Epithelial cell of esophagus (primary cell): ENCODE results near the gene ERMN.
"Not testable (repeated sequence)": the region's sequence is repeated elsewhere in the genome, so short reads cannot be mapped to it uniquely, and the experiment has no call there.

Experiments
- DNase-seq: peaks from one replicate; pipeline ENCODE4 v3.0.0; 2010; ENCODE audit warnings: low read depth
- H3K4me3 ChIP-seq: 2 replicates; pipeline ENCODE4 v1.5.1; 2011; ENCODE audit warnings: mild to moderate bottlenecking, low read length, control low read depth
- CTCF ChIP-seq: IDR thresholded peaks from 2 replicates; pipeline ENCODE4 v1.5.1; 2011; ENCODE audit warnings: low read depth, mild to moderate bottlenecking, low read length, control low read depth, inconsistent platforms; ENCODE audit not compliant: insufficient read depth; ENCODE audit errors: missing control alignments

The ERMN gene

GRCh38 chr2:157325786-157326185 is at the start of gene ERMN:
ERMN (minus strand) TSS chr2:157325824; CDS start chr2:157325642, 182 bp downstream.
- H3K4me3 ChIP-seq, result no peak within 1 kb of the TSS
- no peak for TF ChIP-seq CTCF
- DNase-seq, result peak; percentile 33

GRCh38 chr2:157375384-157375783 is 49.8 kb upstream of the ERMN start:
- TF ChIP-seq CTCF, result no peak
- no peak for DNase-seq
- H3K4me3 ChIP-seq, result no peak overlapping the region

- not testable (repeated sequence) for H3K4me3 ChIP-seq, DNase-seq
These were observed 42.9 kb upstream of the ERMN start for GRCh38 chr2:157368508-157368907.

- DNase-seq, result no peak
- no peak for TF ChIP-seq CTCF
- H3K4me3 ChIP-seq, result no peak overlapping the region
These were observed 42.1 kb upstream of the ERMN start for GRCh38 chr2:157367704-157368103.

- no peak for DNase-seq
- no peak overlapping the region for H3K4me3 ChIP-seq
- TF ChIP-seq CTCF, result no peak
These were observed 38.8 kb upstream of the ERMN start for GRCh38 chr2:157364257-157364974.

GRCh38 chr2:157363612-157364101 is 38.0 kb upstream of the ERMN start:
- peak; percentile 4 for DNase-seq
- H3K4me3 ChIP-seq, result no peak overlapping the region
- TF ChIP-seq CTCF, result no peak

- no peak for TF ChIP-seq CTCF
- DNase-seq, result no peak
- no peak overlapping the region for H3K4me3 ChIP-seq
These were observed 37.0 kb upstream of the ERMN start for GRCh38 chr2:157362627-157363026.

- no peak overlapping the region for H3K4me3 ChIP-seq
- no peak for DNase-seq
- TF ChIP-seq CTCF, result no peak
These were observed 35.9 kb upstream of the ERMN start for GRCh38 chr2:157361526-157361925.
